SH-SY5Y (cell line): ENCODE data around the gene HOXD8.

Experiments used
- GATA2 ChIP-seq: IDR thresholded peaks from 2 replicates; pipeline ENCODE4 v1.6.1; 2011; ENCODE audit warnings: mild to moderate bottlenecking, low read depth, low read length
- GATA3 ChIP-seq: IDR thresholded peaks from 2 replicates; pipeline ENCODE4 v1.6.1; 2011; ENCODE audit warnings: low read depth, mild to moderate bottlenecking, low read length, moderate library complexity

DNA sequence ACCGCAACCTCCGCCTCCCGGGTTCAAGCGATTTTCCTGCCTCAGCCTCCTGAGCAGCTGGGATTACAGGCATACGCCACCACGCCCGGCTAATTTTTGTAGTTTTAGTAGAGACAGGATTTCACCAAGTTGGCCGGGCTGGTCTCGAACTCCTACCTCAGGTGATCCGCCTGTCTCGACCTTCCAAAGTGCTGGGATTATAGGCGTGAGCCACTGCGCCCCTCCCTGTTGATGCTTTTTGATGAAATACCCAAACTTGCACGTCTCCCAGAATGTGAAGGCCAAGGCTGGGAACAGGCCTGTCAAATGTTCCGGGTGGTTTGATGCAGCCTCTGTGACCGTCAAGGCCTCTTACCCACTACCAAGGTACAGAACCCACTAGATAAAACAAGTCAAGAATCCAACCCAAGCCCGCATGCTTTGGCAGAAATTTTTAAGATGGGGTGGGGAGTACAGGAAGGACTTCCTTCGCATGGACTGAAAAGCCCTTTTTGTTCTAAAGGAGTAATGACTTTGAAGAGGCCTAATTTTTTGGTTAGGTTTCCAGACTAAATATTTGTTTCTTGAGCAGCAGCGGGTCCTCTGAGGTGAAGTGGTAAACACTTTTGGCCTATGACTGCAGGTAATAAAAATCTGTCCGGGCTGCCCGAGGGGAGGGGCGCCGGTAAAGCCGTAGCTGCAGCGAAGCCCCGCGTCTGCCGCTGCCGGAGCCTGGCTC lies 42.0 kb upstream of the HOXD8 start:
- TF ChIP-seq GATA2 (no peak), GATA3 (no peak)
